ENCODE data around the gene TNRC6A. TPM values are rescaled to one million over a fixed set of nuclear protein-coding genes. Genes with fewer than 3 reads are reported as not detected.

TNRC6A gene
- total RNA-seq, 1 experiment from 2014 or later: 41.6 TPM

- intact Hi-C loops (cut with micrococcal nuclease): no loop called here
- DNase-seq (ENCODE audit: unreplicated experiment): no peak
- no peak overlapping the region for H3K27ac Mint-ChIP-seq (ENCODE audit: low read depth, unreplicated experiment)
- no peak for TF ChIP-seq CTCF (IDR thresholded peaks at IDR 0.05; ENCODE audit: unreplicated experiment)
- POLR2A ChIA-PET: interaction anchor here (0.6 to 1.4 kb wide), 2 partner anchors 125 to 205 kb away, joined by 3 to 4 read pairs; no protein-coding TSS in a partner anchor
- H3K27me3 Mint-ChIP-seq (ENCODE audit: insufficient read depth, unreplicated experiment): no peaks in the 10 kb centered on the region
- H3K36me3 Mint-ChIP-seq (ENCODE audit: insufficient read depth, unreplicated experiment): peaks cover 56% of the 10 kb centered on the region
- H3K9me3 Mint-ChIP-seq (ENCODE audit: unreplicated experiment): no peaks in the 10 kb centered on the region
- H3K4me3 Mint-ChIP-seq (ENCODE audit: unreplicated experiment): no peak overlapping the region
- CTCF ChIA-PET: interaction anchor here (0.6 to 2.1 kb wide), 8 partner anchors 8 to 341 kb away, joined by 3 to 8 read pairs (median 3); no protein-coding TSS in a partner anchor
- no TSS peak for BruUV-seq (replicated peaks)
- H3K4me1 Mint-ChIP-seq (ENCODE audit: insufficient read depth, unreplicated experiment): no peaks in the 10 kb centered on the region
These were observed 96.7 kb downstream of the TNRC6A start for GRCh38 chr16:24826096-24826690.

GRCh38 chr16:24826817-24827566 lies 97.5 kb downstream of the TNRC6A start:
- no TSS peak for BruUV-seq (replicated peaks)
- H3K27me3 Mint-ChIP-seq (ENCODE audit: insufficient read depth, unreplicated experiment): no peaks in the 10 kb centered on the region
- no peaks in the 10 kb centered on the region for H3K9me3 Mint-ChIP-seq (ENCODE audit: unreplicated experiment)
- H3K27ac Mint-ChIP-seq (ENCODE audit: low read depth, unreplicated experiment): no peak overlapping the region
- POLR2A ChIA-PET: interaction anchor here (0.7 to 1.4 kb wide), 3 partner anchors 10 to 126 kb away, joined by 3 to 5 read pairs (median 4); no protein-coding TSS in a partner anchor
- intact Hi-C loops (cut with micrococcal nuclease): no loop called here
- TF ChIP-seq CTCF (IDR thresholded peaks at IDR 0.05; ENCODE audit: unreplicated experiment): no peak
- no peak overlapping the region for H3K4me3 Mint-ChIP-seq (ENCODE audit: unreplicated experiment)
- DNase-seq (ENCODE audit: unreplicated experiment): no peak
- peaks cover 51% of the 10 kb centered on the region for H3K36me3 Mint-ChIP-seq (ENCODE audit: insufficient read depth, unreplicated experiment)
- CTCF ChIA-PET: interaction anchor here (0.6 to 2.1 kb wide), 3 partner anchors 8 to 248 kb away, joined by 3 to 8 read pairs (median 5); no protein-coding TSS in a partner anchor
- H3K4me1 Mint-ChIP-seq (ENCODE audit: insufficient read depth, unreplicated experiment): no peaks in the 10 kb centered on the region

GRCh38 chr16:24829153-24829552 lies 99.7 kb downstream of the TNRC6A start:
- no TSS peak for BruUV-seq (replicated peaks)
- Mint-ChIP-seq H3K36me3 (ENCODE audit: insufficient read depth, unreplicated experiment) (peaks cover 33% of the 10 kb centered on the region), H3K4me1 (ENCODE audit: insufficient read depth, unreplicated experiment) (no peaks in the 10 kb centered on the region), H3K9me3 (ENCODE audit: unreplicated experiment) (no peaks in the 10 kb centered on the region), H3K27me3 (ENCODE audit: insufficient read depth, unreplicated experiment) (no peaks in the 10 kb centered on the region), H3K27ac (ENCODE audit: low read depth, unreplicated experiment) (no peak overlapping the region), H3K4me3 (ENCODE audit: unreplicated experiment) (no peak overlapping the region)
- CTCF ChIA-PET: interaction anchor here (0.6 to 1.2 kb wide), 2 partner anchors 20 to 189 kb away, joined by 3 to 4 read pairs; no protein-coding TSS in a partner anchor
- no peak for TF ChIP-seq CTCF (IDR thresholded peaks at IDR 0.05; ENCODE audit: unreplicated experiment)
- DNase-seq (ENCODE audit: unreplicated experiment): no peak
- POLR2A ChIA-PET: interaction anchor here (1.0 kb wide), 1 partner anchor 11 kb away, joined by 3 read pairs; no protein-coding TSS in a partner anchor
- intact Hi-C loops (cut with micrococcal nuclease): no loop called here

- BruUV-seq (replicated peaks): no TSS peak
- H3K27ac Mint-ChIP-seq (ENCODE audit: low read depth, unreplicated experiment): no peak overlapping the region
- H3K9me3 Mint-ChIP-seq (ENCODE audit: unreplicated experiment): no peaks in the 10 kb centered on the region
- peaks cover 5% of the 10 kb centered on the region for H3K4me1 Mint-ChIP-seq (ENCODE audit: insufficient read depth, unreplicated experiment)
- CTCF ChIA-PET: interaction anchor here (0.5 to 1.4 kb wide), 6 partner anchors 58 to 392 kb away, joined by 3 to 6 read pairs (median 3); no protein-coding TSS in a partner anchor
- no peak overlapping the region for H3K4me3 Mint-ChIP-seq (ENCODE audit: unreplicated experiment)
- POLR2A ChIA-PET: interaction anchor here (1.3 kb wide), 1 partner anchor 392 kb away, joined by 3 read pairs; no protein-coding TSS in a partner anchor
- intact Hi-C loops (cut with micrococcal nuclease): loop anchor here (5.0 kb wide), 2 partner anchors 294 to 394 kb away; no protein-coding TSS in a partner anchor
- DNase-seq (ENCODE audit: unreplicated experiment): no peak
- no peaks in the 10 kb centered on the region for H3K27me3 Mint-ChIP-seq (ENCODE audit: insufficient read depth, unreplicated experiment)
- H3K36me3 Mint-ChIP-seq (ENCODE audit: insufficient read depth, unreplicated experiment): no peaks in the 10 kb centered on the region
- TF ChIP-seq CTCF (IDR thresholded peaks at IDR 0.05; ENCODE audit: unreplicated experiment): no peak
These were observed 103.9 kb downstream of the TNRC6A start for GRCh38 chr16:24833352-24833751.

All from MCF 10A (cell line).